ENCODE data around the gene GOLGA5.
"Not testable (repeated sequence)": the region's sequence is repeated elsewhere in the genome, so short reads cannot be mapped to it uniquely, and the experiment has no call there.

GOLGA5 gene

GRCh38 chr14:92778868-92779565, 15.1 kb upstream of the GOLGA5 start:
- FAIRE-seq, result not testable (repeated sequence)

- FAIRE-seq, result no peak
These were observed 13.5 kb upstream of the GOLGA5 start for GRCh38 chr14:92780444-92781232.

GRCh38 chr14:92781350-92781749, 12.8 kb upstream of the GOLGA5 start:
- no peak for FAIRE-seq

GRCh38 chr14:92783813-92784431, 10.2 kb upstream of the GOLGA5 start:
- FAIRE-seq, result no peak

DNA sequence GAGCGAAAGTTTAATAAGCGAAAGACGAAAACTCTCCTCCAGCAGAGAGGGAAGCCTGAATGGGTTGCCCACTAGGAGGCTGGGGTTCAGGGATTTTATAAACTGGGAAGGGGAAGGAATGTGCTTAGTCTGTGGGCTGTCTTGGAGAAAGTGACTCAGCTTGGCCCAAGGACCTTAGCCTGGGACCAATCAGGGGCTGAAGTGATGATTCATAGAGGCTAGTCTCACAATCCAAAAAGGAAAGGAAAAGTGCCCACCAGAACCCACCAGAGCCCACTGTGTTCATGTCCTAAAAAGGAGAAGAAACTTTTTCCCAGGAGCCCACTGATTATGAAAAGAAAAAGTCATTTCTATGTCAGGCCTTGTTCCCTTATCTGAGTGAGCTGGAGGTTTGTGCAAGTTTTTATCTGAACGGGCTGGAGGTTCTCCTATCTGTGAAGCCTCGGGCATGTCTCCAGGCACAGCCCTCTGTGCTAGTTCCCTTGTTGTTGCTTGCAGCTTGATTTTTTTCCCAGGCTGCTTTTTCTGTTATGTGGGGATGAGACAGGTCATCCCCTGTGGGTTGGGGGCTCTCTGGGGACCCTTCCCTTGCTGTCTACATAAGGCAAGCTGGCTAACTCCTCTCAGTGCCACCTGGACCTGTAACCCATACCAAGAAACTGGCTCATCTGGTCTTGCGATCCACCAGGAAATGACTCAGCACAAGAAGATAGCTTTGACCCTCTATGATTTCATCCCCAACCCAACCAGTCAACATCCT, 8.3 kb upstream of the GOLGA5 start:
- FAIRE-seq, result no peak

GRCh38 chr14:92786427-92786756, 7.7 kb upstream of the GOLGA5 start:
- FAIRE-seq, result no peak

- no peak for FAIRE-seq
These were observed 6.6 kb upstream of the GOLGA5 start for GRCh38 chr14:92787554-92787953.

- FAIRE-seq, result no peak
These were observed 4.5 kb upstream of the GOLGA5 start for GRCh38 chr14:92789457-92790089.

- FAIRE-seq, result no peak
These were observed 1.2 kb upstream of the GOLGA5 start for GRCh38 chr14:92792885-92793284.

DNA sequence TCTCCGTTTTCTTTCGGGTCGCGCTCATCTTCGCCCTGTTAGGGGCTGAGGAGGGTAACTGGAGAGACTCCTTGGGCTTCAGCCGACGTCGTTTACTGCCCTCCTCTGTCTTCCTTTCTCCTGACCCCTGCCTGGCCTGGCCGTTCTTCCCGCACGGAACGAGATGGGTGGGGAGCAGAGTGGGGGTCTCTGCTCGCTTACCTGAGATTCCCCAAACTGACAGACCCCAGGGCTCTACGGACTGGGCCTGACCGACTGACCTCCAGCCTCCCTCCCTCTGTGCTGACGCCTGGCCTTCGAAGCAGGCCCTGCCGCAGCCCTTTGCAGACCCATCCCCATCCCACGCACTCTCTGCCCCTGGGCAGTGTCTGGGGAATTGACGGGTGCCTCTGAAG, 439 bp downstream of the GOLGA5 start:
- FAIRE-seq, result no peak

DNA sequence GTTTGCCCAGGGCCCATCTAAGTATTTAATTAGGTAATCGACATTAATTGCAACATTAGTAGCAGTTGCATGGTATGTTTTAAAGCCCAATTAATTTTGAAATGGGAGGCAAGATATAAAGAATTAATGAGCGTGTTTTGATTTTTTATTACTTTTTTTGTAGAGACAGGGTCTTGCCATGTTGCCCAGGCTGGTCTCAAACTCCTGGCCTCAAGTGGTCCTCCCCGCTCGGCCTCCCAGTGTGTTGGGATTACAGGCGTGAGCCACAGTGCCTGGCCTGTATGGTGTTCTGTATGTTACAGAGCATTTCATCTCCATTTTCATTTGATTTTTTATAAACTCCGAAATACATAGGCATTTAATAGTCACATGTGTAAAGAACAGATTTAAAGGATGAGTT, 856 bp downstream of the GOLGA5 start:
- FAIRE-seq, result no peak

GRCh38 chr14:92797935-92798653, 4.0 kb downstream of the GOLGA5 start:
- no peak for FAIRE-seq

DNA sequence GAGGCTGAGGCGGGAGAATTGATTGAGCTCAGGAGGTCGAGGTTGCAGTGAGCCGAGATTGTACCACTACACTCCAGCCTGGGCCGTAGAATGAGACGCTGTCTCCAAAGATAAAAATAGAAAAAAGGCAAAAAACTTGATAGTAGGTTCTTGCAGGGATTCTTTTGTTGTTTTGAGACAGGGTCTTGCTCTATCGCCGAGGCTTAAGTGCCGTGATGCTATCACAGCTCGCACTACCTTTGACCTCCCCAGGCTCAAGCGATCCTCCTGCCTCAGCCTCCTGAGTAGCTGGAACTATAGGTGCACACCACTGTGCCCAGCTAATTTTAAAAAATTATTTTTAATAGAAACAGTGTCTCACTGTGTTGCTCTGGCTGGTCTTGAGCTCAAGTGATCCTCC, 4.7 kb downstream of the GOLGA5 start:
- no peak for FAIRE-seq

DNA sequence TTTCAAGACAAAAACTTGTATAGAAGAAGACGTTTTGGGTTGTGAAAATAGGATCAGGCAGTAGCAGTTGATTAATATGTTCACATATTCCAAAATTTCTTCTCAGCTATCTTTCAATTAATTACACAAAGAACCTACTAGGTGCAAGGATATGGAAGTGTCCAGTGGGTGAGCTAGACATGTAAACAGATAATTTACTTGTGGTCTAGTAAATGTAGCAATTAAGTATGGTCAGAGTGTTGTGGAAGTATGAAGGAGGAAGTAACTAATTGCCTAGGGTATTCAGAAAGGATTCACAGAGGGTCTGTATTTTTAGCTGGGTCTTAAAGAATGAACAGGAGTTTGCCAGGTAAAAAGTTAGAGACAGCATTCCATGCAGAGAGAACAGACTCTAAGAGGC, 5.9 kb downstream of the GOLGA5 start:
- FAIRE-seq, result no peak

DNA sequence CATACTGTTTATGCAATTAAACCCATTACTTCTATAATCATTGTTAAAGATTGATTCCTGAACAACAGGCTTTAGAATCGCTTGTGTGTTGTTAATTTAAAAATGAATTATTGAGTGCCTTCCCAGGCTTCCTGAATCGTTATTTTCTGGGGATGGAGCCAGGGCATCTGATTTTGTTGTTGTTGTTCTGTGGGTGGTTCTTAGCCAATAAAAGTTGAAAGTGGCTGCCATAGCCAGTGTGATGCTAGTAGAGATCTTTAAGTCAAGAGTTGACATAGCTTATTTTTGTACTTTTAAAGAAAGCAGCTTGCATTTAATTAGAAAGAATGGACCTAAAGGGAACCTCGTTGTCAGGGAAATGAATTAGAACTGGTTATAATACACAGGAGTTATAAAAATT, 6.4 kb downstream of the GOLGA5 start:
- FAIRE-seq, result no peak

GRCh38 chr14:92801917-92802316, 7.8 kb downstream of the GOLGA5 start:
- FAIRE-seq, result no peak

- no peak for FAIRE-seq
These were observed 8.6 kb downstream of the GOLGA5 start for GRCh38 chr14:92802678-92803077.

DNA sequence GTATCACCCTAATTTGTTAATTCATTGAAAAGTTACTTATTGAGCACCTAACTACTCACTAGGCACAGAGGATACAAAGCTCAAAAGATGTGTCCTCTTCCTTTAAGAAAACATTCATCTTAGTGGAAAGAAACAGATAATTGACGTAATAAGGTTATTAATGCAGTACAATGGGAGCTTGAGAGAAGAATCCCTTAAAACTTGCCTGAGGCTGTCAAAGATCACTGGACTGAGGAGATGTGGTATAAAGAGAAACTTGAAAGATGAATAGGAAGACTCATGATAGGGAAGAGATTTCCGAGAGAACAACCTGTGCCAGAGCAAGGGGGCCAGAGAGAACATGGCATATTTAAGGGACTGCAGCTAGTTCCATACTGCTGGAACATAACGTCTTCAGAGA, 19.1 kb downstream of the GOLGA5 start:
- no peak for FAIRE-seq

- FAIRE-seq, result no peak
These were observed 25.0 kb downstream of the GOLGA5 start for GRCh38 chr14:92819011-92819597.

DNA sequence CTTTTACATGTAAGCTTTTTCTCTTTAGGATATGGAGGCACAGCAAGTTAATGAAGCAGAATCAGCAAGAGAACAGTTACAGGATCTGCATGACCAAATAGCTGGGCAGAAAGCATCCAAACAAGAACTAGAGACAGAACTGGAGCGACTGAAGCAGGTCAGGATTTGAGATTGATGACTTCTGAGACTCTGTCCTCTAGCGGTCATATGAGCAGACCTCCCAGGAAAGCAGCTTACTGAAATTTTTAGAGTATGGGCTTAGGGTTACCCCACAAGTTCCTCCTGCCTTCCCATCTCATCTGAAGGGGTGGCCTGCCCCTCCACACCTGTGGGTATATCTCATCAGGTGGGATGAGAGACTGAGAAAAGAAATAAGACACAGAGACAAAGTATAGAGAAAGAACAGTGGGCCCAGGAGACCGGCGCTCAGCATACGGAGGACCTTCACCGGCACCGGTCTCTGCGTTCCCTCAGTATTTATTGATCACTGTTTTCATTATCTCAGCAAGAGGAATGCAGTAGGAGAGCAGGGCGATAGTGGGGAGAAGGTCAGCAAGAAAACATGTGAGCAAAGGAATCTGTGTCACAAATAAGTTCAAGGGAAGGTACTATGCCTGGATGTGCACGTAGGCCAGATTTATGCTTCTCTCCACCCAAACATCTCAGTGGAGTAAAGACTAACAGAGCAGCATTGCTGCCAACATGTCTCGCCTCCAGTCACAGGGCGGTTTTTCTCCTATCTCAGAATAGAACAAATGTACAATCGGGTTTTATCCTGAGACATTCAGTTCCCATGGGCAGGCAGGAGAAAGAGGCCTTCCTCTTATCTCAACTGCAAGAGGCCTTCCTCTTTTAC, 25.8 kb downstream of the GOLGA5 start:
- not testable (repeated sequence) for FAIRE-seq

- FAIRE-seq, result not testable (repeated sequence)
These were observed 26.4 kb downstream of the GOLGA5 start for GRCh38 chr14:92820536-92820840.
